ENCODE data around the gene CTH.
"Not testable (repeated sequence)": the region's sequence is repeated elsewhere in the genome, so short reads cannot be mapped to it uniquely, and the experiment has no call there.

The CTH gene

GRCh38 chr1:70459496-70460225 is 48.6 kb downstream of the CTH start:
- no peak for DNase-seq

DNA sequence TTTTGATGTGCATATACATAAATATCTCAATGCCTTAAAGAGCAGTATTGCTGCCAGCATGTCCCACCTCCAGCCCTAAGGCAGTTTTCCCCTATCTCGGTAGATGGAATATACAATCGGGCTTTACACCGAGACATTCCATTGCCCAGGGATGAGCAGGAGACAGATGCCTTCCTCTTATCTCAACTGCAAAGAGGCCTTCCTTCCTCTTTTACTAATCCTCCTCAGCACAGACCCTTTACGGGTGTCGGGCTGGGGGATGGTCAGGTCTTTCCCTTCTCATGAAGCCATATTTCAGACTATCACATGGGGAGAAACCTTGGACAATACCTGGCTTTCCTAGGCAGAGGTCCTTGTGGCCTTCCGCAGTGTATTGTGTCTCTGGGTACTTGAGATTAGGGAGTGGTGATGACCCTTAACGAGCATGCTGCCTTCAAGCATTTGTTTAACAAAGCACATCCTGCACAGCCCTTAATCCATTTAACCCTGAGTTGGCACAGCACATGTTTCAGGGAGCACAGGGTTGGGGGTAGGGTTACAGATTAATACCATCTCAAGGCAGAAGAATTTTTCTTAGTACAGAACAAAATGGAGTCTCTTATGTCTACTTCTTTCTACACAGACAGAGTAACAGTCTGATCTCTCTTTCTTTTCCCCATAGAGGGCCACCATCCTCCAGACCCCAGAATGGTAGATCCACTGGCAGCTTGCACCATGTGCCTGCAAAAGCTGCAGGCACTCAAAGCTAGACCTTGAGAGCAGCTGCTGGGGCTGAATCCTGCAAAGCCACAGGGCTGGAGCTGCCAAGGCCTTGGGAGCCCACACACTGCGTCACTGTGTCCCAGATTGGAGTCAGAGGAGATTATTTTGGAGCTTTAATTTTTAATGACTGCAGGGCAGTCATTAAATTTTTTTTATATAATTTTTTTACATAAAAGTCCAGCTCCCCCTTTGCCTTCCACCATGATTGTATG is 50.0 kb downstream of the CTH start:
- DNase-seq, result not testable (repeated sequence)

GRCh38 chr1:70462611-70463010 is 51.5 kb downstream of the CTH start:
- DNase-seq, result no peak

DNA sequence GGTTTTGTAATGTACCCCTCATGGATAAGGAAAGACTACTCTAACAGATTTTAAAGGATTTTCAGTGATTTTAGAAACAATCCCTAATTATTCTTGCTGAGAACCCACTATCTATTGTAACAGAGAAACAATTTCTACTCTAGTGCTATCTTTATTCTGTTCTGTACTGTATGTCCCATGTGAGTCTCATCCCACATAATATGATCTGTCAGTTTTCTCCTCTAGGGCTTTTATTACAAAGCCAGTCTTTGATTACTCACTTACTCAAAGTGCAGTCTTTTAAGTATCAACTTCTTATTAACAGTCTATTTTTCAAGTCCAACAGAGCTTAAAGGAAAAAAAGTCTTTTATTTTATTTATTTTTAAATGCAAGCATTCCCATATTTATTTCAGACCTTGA is 54.8 kb downstream of the CTH start:
- no peak for DNase-seq

DNA sequence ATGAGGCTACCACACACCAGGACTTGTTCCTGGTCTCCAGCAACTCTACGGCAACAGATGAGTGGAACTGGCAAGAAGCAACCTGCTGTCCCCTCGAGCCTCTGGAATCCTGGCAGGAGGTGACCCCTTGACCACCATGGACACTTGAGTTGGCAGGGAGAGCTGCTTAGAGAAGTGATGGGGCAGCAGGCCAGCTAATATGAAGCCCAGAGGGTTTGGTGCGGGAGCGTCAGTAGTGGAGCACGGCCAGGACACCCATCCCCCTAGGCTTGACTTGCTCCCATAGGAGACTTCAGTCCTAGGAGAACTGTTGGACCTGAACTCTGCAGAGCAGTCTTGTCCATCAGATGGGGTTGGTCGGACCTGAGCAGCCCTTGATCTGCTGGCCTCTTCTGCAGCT is 56.5 kb downstream of the CTH start:
- DNase-seq, result no peak

DNA sequence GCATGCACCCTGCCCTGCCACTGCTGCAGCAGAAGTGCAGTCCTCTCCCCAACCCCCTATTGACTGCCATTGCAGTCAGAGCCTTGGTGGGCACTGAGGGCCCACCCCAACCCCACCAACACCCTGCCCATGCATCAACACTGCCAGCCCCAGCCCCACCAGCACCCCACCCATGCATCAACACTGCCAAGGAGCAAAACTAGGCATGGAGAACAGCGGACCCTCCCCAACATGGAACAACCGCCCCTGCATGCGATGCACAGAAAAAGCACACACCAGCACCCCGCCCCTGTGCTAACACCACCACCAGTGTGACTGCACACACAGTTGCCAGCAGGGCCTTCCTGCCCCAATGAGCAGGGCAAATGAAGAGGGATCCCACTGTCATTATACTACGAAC is 57.1 kb downstream of the CTH start:
- no peak for DNase-seq

DNA sequence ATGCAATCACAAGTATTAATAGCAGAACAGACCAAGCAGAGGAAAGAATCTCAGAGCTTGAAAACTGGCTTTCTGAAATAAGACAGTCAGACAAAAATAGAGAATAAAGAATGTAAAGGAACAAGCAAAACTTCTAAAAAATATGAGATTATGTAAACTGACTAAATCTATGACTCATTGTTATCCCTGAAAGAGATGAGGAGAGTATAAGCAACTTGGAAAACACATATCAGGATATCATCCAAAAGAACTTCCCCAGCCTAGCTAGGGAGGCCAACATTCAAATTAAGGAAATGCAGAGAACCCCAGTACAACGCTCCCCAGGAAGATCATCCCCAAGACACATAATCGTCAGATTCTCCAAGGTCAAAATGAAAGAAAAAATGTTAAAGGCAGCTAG is 58.1 kb downstream of the CTH start:
- DNase-seq, result not testable (repeated sequence)

DNA sequence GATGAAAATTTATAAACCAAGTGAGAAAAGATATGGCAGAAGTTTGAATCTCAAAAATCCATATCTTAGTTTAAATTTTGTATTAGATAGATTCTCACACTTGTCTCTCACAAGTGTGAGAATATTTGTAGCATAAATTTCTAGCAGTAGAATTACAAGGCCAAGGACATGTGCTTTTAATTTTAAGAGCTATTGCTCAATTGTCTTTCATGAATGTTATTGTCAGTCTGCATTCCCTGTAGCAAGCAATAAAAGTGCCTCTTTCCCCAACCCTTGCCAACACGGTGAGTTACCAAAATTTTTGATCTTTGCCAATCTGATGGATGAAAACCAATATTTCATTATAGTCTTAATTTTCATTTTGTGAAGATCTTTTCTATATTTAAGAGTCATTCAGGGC is 64.0 kb downstream of the CTH start:
- DNase-seq, result no peak

- no peak for DNase-seq
These were observed 66.0 kb downstream of the CTH start for GRCh38 chr1:70477090-70477489.

- not testable (repeated sequence) for DNase-seq
These were observed 66.8 kb downstream of the CTH start for GRCh38 chr1:70477905-70478304.

GRCh38 chr1:70483342-70483741 is 72.3 kb downstream of the CTH start:
- no peak for DNase-seq

DNA sequence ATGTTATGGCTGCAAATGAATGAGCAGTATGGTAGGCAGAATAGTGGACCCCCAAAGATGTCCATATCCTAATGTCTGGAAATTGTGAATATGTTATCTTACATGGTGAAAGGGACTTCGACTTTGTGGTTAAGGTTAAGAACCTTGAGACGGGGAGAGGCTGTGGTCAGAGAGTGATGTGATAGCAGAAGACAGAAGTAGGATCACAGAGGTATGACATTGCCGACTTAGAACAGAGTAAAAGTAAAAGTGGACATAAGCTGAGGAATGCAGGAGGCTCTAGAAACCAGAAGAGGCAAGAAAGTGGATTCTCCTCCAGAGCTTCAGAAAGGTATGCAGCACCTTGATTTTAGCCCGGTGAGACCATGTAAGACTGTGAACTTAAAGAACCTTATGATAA is 74.6 kb downstream of the CTH start:
- no peak for DNase-seq

GRCh38 chr1:70486676-70487458 is 75.8 kb downstream of the CTH start:
- DNase-seq, result no peak

DNA sequence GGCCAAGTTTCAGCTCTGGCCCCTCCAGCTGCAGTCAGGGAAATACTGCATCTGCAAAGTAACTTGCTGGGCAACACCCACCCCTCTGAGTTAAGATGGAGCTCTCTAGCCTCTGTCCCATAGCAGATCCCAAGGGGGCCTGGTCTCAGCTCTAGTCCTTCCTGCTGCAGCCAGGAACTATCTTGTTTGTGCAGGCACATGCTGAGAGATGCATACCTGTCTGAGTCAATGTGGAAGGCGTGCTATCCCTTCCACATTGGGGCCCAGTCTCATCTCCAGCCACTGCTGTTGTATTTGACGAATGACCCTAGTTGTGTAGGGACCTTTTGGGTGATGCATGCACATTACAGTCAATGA is 76.4 kb downstream of the CTH start:
- no peak for DNase-seq

DNA sequence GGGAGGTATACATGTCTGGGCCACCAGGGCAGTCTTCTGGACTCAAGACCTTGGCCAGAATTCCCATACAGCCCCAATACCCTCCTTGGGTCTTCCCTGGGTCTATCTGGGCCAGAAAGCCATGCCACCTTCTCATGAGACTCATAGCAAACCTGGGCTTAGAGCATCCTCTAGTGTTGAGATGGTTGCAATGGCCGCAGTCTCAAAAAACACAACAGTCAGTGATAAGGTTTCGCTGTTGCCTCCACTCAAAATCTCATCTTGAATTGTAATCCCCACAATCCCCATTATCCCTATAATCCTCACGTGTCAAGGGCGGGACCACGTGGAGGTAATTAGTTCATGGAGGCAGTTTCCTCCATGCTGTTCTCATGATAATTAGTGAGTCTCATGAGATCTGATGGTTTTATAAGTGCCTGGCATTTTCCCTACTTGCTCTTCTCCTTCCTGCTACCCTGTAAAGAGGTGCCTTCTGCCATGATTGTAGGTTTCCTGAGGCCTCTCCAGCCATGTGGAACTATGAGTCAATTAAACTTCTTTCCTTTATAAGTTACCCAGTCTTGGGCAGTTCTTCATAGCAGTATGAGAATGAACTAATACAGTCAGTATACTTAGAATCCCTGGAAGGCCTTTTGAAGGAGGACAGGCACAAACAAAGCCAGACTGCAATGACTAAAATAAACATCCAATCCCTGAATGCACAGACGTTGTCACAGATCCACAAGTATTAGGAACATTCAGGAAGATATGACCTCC is 77.0 kb downstream of the CTH start:
- peak; percentile 51 for DNase-seq

All from COR-L47 (cell line).